HG03558 (cell line): ENCODE measurements around the gene EFNA2.
"Not testable (repeated sequence)": the region's sequence is repeated elsewhere in the genome, so short reads cannot be mapped to it uniquely, and the experiment has no call there.

Experiments used
- ATAC-seq: cut with Tn5 transposase; IDR thresholded peaks from one replicate; pipeline ENCODE4 v1.9.1; 2021; ENCODE audit warnings: moderate number of reproducible peaks; ENCODE audit not compliant: unreplicated experiment; ENCODE audit errors: extremely low read depth

Gene EFNA2

DNA sequence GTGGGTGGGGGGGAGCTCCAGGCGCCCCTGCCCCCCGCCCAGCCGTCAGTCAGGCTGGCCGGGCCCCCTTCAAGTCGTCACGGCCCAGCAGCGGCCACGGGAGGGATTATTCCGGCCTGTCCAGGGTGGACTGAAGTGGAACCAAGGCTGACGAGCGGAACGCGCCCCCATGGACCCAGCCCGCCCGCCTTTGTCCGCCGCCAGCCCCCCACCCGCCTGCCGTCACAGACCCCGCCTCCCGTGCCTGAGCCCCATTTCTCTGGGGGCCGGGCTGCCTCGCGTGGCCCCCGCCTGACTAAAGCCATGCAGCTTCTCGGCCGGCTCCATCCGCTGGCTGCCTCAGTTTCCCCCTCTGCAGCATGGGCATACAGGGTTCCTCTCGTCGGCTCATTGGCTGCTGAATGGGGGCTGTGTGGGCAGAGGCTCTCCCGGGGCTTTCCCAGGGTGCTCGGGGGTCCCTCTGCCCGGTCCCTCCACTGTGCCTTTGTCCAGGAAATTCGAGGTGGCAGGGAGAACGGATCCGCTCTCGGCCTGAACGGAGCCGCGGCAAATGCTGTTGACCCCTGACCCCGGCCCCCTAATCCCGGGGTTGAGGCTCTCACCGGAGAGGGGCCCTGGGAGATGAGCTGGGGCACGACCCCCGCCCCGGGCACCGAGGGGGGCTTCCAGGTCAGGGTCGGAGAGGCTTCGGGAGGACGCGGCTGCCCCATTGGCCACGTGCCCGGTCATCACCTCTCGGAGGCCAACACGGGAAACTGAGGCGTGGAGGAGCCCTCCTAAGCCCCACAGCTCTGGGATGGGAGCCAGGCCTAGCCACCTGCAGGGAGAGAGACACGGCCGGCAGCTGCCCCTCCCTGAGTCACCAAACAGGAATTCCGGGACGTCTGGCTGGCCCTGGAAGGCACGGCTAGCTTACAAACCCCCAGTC is 27.4 kb downstream of the EFNA2 start:
- ATAC-seq, result no peak

DNA sequence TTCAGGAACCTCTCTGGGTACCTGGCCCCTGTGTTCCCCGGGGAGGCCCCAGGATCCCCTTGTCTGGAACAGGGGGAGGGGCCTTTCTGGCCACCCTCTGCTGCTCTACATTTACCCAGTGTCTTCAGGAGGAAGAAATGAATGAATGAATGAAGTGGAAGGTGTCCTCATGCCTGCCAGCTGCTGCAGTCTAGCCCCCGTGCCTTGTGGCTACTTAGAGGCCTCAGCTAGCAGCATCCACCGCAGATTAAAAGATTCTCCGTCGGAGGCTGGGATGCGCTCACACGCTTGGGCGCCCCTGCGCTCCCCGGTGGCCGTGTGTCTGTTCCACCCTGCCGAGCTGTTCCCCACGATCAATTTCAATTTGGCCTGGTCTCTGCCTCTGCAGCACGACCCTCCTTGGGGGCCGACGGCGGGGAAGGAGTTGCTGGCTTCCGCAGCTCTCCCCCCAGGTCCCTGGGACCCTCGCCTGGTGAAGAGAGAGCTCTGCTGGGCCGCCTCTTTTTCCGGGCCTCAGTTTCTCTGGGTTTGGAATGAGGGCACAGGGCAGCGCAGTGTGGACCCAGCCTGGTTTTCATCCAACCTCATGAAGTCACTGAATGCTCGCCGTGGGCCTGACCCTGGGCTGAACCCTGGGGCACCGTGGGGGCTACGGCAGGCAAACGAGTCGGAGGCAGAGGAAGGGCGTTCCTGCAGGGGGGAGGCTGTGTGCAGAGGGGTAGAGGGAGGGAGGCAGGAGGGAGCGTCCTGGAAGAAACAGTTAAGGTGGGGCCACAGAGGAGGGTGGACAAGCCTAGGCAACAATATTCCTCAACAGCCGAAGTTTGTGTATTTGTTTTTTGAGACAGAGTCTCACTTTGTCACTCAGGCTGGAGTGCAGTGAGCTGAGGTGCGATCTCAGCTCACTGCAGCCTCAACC is 28.3 kb downstream of the EFNA2 start:
- no peak for ATAC-seq

DNA sequence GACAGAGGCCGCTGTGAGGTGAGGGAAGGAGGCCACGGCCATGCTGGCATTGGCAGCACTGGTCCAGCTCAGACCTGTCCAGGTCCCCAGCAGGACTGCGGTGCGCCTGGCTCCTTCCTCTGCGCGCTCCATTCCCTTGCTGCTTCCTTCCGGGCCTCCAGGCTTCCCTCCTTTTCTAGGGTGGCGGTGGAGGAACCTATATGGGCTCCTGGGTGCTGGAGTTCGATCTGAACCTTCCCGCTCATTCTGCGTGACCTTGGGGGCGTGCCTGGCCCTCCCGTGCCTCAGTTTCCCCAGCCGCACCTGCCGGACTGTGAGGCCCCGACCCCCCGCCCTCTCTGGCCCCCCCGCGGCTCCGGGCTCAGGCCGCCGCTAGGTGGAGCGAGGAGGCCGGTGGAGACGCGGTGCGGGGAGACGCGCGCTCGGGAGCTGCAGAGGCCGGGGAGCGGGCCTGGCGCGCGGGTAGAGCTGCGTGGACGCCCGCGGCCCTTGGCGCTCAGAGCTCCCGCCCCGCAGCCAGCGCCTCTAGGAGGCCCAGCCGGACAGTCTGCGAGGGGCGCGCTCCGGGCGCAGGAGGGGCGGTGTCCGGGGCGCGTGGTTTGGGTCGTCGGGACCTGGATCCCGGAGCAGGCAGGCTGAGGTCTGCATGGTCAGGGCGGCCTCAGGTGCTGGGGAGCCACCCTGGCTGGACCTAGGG is 29.9 kb downstream of the EFNA2 start:
- ATAC-seq, result no peak

DNA sequence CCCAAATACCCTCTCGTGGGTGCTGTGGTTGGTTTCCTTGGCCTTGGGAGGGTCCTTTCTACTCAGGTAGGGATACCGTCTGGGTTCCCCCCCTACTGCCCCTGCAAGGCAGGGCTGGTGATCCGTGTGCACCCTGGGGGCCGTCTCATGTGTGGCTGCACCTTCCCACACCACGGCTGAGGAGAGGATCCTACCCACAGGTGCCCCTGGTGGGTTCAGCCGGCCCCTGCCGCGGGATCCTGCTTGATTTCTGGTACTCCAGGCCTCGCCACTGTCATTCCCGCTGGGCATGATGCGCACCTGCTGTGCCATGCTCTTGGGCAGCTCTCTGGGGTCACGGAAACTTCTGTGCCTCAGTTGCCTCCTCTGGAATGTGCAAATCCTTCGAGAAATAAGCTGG is 30.8 kb downstream of the EFNA2 start:
- no peak for ATAC-seq

DNA sequence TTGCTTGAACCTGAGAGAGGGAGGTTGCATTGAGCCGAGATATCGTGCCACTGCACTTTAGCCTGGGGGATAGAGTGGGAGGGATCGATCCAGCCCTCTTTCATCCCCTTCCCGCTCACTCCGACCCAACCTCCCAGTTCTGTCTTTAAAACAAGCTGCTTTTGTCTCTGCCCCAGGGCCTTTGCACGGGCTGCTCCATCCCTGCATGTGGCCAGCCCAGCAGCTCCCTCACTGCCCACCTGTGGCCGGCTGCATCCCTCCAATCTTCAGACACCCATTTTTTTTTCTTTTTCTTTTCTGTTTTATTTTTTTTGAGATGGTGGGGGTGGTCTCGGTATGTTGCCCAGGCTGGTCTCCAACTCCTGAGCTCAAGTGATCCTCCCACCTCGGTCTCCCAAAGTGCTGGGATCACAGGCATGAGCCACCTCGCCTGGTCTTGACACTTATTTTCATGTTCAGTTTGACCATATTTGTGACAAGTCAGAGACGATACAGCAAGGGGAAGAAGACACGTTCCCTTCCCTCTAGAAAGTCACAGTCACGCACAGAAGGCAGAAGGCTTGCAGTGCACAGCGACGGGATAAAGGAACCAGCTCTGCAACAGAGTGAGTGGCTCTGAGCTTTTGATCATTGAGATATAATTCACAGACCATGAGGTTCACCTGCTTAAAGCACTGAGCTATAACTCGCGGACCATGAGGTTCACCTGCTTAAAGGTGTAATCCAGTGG is 31.8 kb downstream of the EFNA2 start:
- ATAC-seq, result no peak

DNA sequence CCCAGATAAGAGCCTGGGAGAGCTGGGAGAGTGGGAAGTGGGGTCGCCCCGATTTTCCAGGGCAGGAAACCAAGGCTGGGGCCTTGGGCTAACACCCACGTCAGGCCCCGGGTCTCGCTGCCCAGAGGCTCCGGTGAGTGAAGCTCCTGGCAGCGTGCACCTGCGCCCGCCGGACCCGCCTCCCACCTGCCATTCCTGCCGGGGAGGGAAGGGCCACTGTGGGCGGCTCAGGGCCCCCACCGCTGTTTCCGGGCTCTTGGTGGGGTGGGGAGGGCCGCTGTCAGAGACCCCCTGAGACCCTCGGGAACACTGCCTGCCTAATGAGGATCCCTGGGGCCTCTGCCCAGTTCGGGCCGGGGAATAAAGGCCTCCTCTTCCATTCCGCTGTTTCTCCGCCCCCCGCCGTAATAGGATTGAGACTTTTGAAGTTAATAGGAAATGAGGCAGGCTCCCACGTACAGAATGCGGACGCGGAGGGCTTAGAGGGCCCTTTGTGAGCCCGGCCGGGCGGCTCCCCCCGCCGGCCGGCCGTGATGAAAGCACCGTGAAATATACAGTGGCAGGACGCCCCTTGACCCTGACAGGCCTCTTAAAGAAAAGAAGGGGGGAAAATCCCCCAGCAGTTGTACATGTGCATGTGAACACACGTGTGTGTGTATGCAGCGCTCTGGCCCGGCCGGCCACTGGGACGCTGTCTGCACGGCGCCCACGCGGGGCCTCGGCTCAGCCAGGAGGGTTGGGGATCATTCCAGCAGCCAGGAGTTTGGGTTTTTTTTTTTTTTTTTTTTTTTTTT is 33.2 kb downstream of the EFNA2 start:
- no peak for ATAC-seq

DNA sequence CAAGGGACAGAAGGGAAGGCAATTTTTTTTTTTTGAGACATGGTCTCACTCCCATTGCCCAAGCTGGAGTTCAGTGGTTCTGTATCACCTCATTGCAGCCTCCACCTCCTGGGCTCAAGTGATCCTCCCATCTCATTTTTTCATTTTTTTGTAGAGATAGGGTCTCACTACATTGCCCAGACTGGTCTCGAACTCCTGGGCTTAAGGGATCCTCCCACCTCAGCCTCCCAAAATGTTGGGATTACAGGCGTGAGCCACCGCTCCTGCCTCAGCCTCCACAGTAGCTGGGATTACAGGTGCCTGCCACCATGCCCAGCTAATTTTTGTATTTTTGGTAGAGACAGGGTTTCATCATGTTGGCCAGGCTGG is 34.6 kb downstream of the EFNA2 start:
- not testable (repeated sequence) for ATAC-seq

DNA sequence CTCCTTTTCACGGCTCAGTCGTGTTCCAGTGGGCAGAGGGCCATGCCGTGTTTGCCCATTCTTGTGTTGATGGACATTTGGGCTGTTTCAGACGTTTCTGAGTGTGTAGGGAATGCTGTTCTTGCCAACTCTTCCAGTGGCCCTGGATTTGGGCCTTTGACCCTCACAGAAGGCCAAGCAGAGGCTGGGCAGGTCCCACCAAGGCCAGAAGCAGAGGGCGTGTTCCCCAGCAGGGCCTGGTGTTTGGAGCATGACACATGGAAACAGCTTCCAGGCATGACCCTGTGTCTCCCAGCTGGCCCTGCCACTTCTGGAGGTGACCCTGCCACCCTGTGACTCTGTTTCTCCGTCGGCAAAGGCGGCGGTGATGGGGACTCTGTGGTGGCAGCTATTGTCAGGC is 35.9 kb downstream of the EFNA2 start:
- ATAC-seq, result no peak

DNA sequence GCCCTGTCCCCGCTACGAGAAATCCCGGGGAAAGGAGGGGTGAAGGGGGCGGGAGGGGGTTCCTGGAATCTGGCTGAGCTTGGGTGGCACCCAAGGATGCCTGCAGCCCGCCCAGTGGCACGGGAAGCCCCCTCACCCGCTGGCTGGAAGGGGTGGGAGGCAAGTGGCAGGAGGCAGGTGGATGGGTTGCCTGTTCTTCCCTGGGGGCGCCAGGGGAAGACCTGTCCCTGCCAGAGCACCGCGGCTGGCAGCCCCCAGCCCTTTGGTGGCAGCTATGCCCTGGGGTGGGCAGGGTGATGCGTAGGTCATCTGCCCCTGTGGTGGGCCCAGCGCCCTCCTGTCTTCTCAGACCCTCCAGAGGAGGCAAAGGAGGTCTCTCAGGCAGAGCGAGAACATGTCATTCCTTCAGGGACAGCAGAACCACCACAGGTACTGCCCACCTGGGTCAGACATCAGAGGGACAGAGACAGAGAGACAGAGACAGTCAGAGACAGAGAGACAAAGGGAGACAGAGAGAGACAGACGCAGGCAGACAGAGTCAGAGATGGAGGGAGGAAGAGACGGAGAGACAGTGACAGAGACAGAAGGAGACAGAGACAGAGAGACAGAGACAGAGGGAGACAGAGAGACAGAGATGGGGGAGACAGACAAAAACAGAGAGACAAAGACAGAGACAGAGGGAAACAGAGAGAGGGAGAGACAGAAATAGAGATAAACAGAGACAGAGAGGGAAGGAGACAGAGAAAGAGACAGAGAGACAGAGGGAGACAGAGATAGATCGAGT is 36.7 kb downstream of the EFNA2 start:
- ATAC-seq, result no peak

DNA sequence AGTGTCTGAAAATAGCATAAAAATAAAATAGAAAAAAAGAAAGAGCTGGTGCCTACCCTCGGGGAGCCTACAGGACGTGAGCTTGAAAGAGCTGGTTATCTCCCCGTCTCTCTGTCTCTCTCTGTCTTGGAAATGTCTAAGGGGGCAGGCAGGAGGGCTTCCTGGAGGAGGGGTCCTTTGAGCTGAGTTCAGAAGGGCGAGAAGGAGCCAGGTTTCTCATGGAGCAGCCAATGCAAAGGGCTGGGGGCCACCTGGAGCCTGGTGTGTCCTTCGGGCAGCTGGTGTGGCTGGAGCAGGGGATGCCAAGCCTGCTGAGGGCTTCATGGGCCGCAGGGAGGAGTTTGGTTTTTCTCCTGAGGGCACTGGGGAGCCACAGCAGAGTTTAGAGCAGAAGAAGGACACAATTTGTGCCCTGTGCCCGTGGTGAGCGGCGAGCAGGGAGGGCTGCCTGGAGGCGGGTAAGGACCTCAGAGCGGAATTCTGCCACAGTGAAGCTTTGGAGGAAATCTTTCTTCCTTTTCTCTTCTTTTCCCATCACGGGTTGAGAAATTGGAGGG is 38.7 kb downstream of the EFNA2 start:
- ATAC-seq, result no peak

DNA sequence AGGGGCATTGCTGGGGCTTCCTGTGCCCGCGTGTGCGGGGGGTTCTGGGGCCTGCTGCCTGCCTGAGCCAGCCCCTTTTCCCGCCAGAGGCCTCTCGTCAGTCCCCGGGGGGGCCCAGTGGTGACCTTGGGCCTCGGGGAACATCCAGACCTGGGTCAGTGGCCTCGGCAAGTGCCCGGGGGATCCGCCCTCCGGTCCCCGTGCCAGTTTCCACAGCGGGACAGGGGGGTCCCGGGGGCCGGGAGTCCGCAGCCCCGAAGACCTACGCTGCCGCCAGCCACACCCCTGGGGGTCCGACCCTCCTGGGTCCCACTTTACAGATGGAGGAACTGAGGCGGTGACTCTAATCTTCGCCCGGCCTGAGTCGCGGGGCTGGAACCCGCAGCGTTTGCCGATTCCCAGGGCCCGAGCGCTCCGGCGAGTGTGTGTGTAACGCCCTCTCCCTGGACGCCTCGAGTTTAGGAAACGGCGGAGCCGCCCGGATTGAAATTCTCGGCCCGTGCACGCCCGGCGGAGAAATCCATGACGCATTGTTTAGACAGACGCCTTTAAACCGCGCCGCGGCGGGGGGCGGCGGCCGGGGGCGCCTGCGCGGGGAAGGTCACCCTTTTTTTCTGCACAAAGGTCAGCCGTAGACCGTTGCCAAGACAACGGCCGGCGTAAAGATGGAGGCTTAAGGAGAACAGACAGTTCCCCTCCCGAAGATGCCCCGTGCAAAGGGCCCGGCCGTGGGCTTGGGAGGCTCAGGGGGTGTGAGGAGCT is 39.3 kb downstream of the EFNA2 start:
- ATAC-seq, result no peak

DNA sequence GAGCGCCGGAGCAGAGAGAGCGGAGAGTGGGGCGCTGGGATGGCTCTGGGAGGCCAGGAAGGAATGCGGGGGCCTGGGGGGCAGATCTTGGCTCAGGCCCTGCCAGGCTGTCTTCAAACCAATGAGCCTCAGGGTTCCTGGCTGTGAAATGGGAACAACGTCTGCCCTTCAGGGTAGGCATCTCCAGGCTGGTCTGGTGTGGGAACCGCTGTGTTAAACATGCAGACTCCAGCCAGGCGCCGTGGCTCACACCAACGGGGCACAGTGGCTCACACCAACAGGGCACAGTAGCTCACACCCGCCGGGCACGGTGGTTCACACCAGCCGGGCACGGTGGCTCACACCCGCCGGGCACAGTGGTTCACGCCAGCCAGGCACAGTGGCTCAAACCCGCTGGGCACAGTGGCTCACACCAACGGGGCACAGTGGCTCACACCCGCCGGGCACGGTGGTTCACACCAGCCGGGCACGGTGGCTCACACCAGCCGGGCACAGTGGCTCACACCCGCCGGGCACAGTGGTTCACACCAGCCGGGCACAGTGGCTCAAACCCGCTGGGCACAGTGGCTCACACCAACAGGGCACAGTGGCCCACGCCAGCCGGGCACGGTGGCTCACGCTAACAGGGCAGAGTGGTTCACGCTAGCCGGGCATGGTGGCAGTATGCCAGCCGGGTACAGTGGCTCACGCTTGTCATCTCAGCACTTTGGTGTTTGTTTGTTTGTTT is 40.1 kb downstream of the EFNA2 start:
- ATAC-seq, result no peak

DNA sequence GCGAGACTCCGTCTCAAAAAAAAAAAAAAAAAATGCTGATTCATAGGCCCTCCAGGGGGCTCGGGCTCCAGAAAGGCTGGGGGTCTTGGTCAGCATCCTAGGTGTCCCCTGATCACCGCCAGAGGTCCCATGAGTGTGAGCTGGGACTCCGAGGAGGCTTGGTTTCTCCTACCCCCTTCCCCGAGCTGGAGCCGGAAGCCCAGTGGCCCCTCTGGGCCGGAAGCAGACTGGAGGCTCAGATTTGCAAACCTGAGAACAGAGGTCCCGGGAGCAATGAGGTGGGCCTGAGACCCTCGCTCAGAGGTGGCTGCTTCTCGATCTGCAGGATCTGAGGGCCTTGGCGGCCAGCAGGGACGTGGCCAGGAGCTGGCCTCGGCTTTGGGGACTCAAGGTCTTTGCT is 41.5 kb downstream of the EFNA2 start:
- ATAC-seq, result no peak

DNA sequence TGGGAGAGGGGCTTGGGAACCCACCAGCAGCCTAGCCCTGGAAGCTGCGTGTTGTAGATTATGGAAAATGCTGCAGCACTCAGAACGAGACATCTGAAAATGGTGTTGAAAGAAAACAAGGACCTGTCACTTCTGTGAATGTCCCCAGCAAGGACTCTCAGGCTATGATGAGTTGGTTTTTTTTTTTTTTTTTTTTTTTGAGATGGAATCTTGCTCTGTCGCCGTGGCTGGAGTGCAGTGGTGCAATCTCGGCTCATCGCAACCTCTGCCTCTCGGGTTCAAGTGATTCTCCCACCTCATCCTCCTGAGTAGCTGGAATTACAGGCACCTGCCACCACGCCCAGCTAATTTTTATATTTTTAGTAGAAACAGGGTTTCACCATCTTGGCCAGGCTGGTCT is 46.5 kb downstream of the EFNA2 start:
- ATAC-seq, result not testable (repeated sequence)

DNA sequence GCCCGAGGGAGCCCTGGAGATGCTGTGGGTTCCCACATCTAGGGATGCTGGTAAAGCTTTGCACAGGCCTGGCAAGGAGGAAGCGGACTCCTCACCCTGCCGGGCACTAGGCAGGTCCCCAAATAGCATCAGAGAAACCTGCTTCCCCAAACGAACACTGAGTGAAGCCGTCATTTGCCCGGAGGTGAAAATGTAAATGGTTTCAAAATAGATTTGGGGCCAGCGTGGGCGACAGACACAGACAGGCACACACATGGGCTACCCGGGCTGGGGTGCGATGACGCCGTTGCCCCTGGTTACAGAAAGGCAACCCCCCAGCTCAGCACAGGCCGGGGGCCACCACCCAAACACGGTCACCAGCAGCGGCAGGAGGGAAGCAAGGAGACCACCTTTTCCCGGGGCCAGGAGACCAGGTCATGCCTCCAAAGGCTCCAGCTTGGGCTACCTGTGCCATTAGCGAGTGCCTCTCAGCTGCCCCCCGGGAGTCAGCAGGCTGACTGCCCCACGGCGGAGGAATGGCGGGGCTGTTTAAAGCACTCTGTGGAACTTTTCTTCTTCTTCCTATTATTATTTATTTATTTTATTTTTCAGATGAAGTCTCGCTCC is 50.5 kb downstream of the EFNA2 start:
- ATAC-seq, result no peak

DNA sequence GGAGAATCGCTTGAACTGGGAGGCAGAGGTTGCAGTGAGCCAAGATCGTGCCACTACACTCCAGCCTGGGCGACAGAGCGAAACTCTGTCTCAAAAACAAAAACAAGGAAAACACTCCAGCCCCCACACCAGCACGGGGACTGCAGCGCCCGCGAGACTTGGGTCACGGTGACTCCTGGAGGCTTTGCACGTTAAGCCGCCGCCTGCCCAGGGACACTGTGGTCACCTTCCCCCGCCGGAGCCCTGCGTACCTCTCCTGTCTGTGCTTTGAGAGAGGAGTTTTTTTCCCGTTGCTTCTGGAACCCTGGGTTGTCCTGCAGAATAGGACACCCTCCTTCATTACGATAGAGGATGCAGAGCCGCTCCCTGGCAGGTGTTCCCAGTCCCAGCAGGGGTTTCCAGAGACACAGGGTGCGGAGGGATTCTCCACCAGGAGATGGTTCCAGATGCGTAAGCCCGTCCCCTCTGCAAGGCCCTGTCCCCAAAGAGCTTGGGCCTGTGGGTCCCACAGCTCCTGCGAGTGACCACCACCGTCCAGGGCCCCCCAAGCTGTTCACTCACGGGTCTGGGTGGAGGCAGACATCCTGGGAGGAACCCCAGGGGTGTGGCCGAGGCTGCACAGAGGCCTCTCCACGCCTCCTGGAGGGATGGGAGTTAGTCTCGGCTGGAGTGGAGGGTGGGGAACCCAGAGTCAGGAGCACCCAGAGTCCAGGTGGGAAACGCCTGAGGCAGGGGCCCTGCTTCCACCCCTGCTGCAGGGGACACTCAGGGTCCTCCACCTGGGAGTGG is 55.2 kb downstream of the EFNA2 start:
- ATAC-seq, result no peak
